Esophagus squamous epithelium (tissue), 4 donors: ENCODE results near the gene CCDC106.

Experiments
- POLR2A ChIP-seq, 4 donors: fragments of 450-650 bp; IDR thresholded peaks; one replicate each; pipeline ENCODE4 v1.6.1; 2017; ENCODE audit warnings: antibody characterized with exemption in 4 of 4, mild to moderate bottlenecking in 4 of 4, moderate library complexity in 3 of 4
- TF ChIP-seq, protein P1 (sequence below), 6 experiments: fragments of 450-650 bp in 4 of 6; fragments of 200-600 bp in 2 of 6; sonication (generic) in 2 of 6; IDR thresholded peaks; one replicate each; pipeline ENCODE4 v1.5.1; 2016 to 2019; ENCODE audit warnings: antibody characterized with exemption in 6 of 6, mild to moderate bottlenecking in 4 of 6, moderate library complexity in 4 of 6

- TF ChIP-seq POLR2A (IDR thresholded peaks at IDR 0.05): peak in 2 of 4 donors; percentile 14 to 69
- TF ChIP-seq, protein P1, sequence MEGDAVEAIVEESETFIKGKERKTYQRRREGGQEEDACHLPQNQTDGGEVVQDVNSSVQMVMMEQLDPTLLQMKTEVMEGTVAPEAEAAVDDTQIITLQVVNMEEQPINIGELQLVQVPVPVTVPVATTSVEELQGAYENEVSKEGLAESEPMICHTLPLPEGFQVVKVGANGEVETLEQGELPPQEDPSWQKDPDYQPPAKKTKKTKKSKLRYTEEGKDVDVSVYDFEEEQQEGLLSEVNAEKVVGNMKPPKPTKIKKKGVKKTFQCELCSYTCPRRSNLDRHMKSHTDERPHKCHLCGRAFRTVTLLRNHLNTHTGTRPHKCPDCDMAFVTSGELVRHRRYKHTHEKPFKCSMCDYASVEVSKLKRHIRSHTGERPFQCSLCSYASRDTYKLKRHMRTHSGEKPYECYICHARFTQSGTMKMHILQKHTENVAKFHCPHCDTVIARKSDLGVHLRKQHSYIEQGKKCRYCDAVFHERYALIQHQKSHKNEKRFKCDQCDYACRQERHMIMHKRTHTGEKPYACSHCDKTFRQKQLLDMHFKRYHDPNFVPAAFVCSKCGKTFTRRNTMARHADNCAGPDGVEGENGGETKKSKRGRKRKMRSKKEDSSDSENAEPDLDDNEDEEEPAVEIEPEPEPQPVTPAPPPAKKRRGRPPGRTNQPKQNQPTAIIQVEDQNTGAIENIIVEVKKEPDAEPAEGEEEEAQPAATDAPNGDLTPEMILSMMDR (IDR thresholded peaks at IDR 0.05): no peak
Observed at GRCh38 chr19:55674841-55675660, 27.0 kb downstream of the CCDC106 start, which contains the start of gene EPN1.
